ENCODE results near the gene NSD1.

Gene NSD1

GRCh38 chr5:177314376-177315342, 181.1 kb downstream of the NSD1 start:
- DNase-seq (ENCODE audit: low read depth in 1 of 2, low spot score in 1 of 2), result no peak
- no peaks in the 10 kb centered on the region for H3K27me3 ChIP-seq (ENCODE audit: insufficient read depth, poor library complexity, severe bottlenecking)
- H3K27ac ChIP-seq (replicated peaks), result no peak overlapping the region
- TF ChIP-seq REST (IDR thresholded peaks at IDR 0.05; ENCODE audit: insufficient replicate concordance, low read depth) (no peak), SPI1 (IDR thresholded peaks at IDR 0.05; ENCODE audit: borderline replicate concordance, low read depth) (no peak)
- no peak overlapping the region for H3K4me3 ChIP-seq (replicated peaks; ENCODE audit: insufficient read depth, low read length)

- Histone ChIP-seq H3K27ac (replicated peaks) (no peak overlapping the region), H3K27me3 (ENCODE audit: insufficient read depth, poor library complexity, severe bottlenecking) (no peaks in the 10 kb centered on the region), H3K4me3 (replicated peaks; ENCODE audit: insufficient read depth, low read length) (no peak overlapping the region)
- TF ChIP-seq POLR2AphosphoS5 (IDR thresholded peaks at IDR 0.05; ENCODE audit: low read depth) (no peak), REST (IDR thresholded peaks at IDR 0.05; ENCODE audit: insufficient replicate concordance, low read depth) (no peak), GABPA (IDR thresholded peaks at IDR 0.05; ENCODE audit: low read depth) (no peak), SPI1 (IDR thresholded peaks at IDR 0.05; ENCODE audit: borderline replicate concordance, low read depth) (no peak), CTCF (IDR thresholded peaks at IDR 0.05; ENCODE audit: insufficient read depth, low read length) (no peak)
- no peak for DNase-seq (ENCODE audit: low read depth in 1 of 2, low spot score in 1 of 2)
Observed at GRCh38 chr5:177315411-177315810, 181.8 kb downstream of the NSD1 start.

- no peak overlapping the region for H3K27ac ChIP-seq (replicated peaks)
- DNase-seq (ENCODE audit: low read depth in 1 of 2, low spot score in 1 of 2), result no peak
- no peak overlapping the region for H3K4me3 ChIP-seq (replicated peaks; ENCODE audit: insufficient read depth, low read length)
- no peaks in the 10 kb centered on the region for H3K27me3 ChIP-seq (ENCODE audit: insufficient read depth, poor library complexity, severe bottlenecking)
- TF ChIP-seq CTCF (IDR thresholded peaks at IDR 0.05; ENCODE audit: insufficient read depth, low read length) (no peak), GABPA (IDR thresholded peaks at IDR 0.05; ENCODE audit: low read depth) (no peak)
Observed at GRCh38 chr5:177316005-177316404, 182.4 kb downstream of the NSD1 start.

GRCh38 chr5:177317959-177318377, 184.4 kb downstream of the NSD1 start:
- Histone ChIP-seq H3K27ac (replicated peaks) (no peak overlapping the region), H3K27me3 (ENCODE audit: insufficient read depth, poor library complexity, severe bottlenecking) (no peaks in the 10 kb centered on the region), H3K4me3 (replicated peaks; ENCODE audit: insufficient read depth, low read length) (no peak overlapping the region)
- peak in 1 of 2 experiments; percentile 80 for DNase-seq (ENCODE audit: low read depth in 1 of 2, low spot score in 1 of 2)
- TF ChIP-seq POLR2AphosphoS5 (IDR thresholded peaks at IDR 0.05; ENCODE audit: low read depth) (no peak), CTCF (IDR thresholded peaks at IDR 0.05; ENCODE audit: insufficient read depth, low read length) (peak; percentile 95)
